ENCODE results near the gene ANKRD40.

Gene ANKRD40

DNA sequence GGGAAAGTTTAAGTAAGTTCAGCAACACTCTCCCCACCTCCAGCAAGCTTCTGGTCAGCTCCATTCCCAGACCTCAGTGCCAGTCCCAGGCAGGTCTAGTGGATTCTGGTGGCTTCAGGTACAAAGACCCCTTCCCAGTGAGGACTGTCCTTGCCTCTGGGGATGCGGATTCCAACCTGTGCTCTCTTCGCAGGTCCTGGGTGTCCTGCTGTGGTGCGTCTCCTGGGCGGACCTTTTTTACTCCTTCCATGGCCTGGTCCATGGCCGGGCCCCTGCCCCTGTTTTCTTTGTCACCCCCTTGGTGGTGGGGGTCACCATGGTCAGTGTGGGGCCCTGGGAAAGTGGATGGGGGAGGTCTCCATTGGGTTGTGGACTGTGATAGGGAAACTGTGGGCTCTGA is 51.2 kb downstream of the ANKRD40 start:
- no peak overlapping the region for H3K4me2 ChIP-seq (ENCODE audit: low read length)
- no peaks in the 10 kb centered on the region for H3F3A ChIP-seq (ENCODE audit: insufficient read depth, low read length)
- peaks cover 5% of the 10 kb centered on the region; the same call in 1 of the 2 replicates for H3K27me3 ChIP-seq (ENCODE audit: insufficient read depth, low read length)
- H4K20me1 ChIP-seq (ENCODE audit: insufficient read depth, low read length) = no peaks in the 10 kb centered on the region
- no peak overlapping the region for H2AFZ ChIP-seq (ENCODE audit: low read length)
- H3K9ac ChIP-seq (ENCODE audit: low read length) = no peak overlapping the region
- no peak overlapping the region for H3K27ac ChIP-seq (ENCODE audit: low read depth, low read length, poor library complexity, severe bottlenecking)
- H3K4me3 ChIP-seq (ENCODE audit: low read depth, low read length, poor library complexity, severe bottlenecking) = no peak overlapping the region
- H3K36me3 ChIP-seq (ENCODE audit: insufficient read depth, low read length) = no peaks in the 10 kb centered on the region
- no peak for TF ChIP-seq EZH2 (IDR thresholded peaks at IDR 0.05; ENCODE audit: borderline replicate concordance, low read length)
- TF ChIP-seq, protein P1, sequence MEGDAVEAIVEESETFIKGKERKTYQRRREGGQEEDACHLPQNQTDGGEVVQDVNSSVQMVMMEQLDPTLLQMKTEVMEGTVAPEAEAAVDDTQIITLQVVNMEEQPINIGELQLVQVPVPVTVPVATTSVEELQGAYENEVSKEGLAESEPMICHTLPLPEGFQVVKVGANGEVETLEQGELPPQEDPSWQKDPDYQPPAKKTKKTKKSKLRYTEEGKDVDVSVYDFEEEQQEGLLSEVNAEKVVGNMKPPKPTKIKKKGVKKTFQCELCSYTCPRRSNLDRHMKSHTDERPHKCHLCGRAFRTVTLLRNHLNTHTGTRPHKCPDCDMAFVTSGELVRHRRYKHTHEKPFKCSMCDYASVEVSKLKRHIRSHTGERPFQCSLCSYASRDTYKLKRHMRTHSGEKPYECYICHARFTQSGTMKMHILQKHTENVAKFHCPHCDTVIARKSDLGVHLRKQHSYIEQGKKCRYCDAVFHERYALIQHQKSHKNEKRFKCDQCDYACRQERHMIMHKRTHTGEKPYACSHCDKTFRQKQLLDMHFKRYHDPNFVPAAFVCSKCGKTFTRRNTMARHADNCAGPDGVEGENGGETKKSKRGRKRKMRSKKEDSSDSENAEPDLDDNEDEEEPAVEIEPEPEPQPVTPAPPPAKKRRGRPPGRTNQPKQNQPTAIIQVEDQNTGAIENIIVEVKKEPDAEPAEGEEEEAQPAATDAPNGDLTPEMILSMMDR (IDR thresholded peaks at IDR 0.05; ENCODE audit: low read length) = no peak
- no peaks in the 10 kb centered on the region for H3K4me1 ChIP-seq (ENCODE audit: insufficient read depth, low read length, severe bottlenecking)
- H3K9me2 ChIP-seq (ENCODE audit: low read depth, low read length) = no peaks in the 10 kb centered on the region
- H3K79me2 ChIP-seq (ENCODE audit: insufficient read depth, low read length) = no peaks in the 10 kb centered on the region
- H3K9me3 ChIP-seq (ENCODE audit: low read length) = peaks cover 5% of the 10 kb centered on the region; the same call in 1 of the 2 replicates

- no peak overlapping the region for H3K27ac ChIP-seq (ENCODE audit: low read depth, low read length, poor library complexity, severe bottlenecking)
- H3K9me3 ChIP-seq (ENCODE audit: low read length) = peaks cover 5% of the 10 kb centered on the region; the same call in 1 of the 2 replicates
- H3F3A ChIP-seq (ENCODE audit: insufficient read depth, low read length) = no peaks in the 10 kb centered on the region
- H3K4me1 ChIP-seq (ENCODE audit: insufficient read depth, low read length, severe bottlenecking) = no peaks in the 10 kb centered on the region
- no peak overlapping the region for H3K4me2 ChIP-seq (ENCODE audit: low read length)
- peaks cover 10% of the 10 kb centered on the region; the same call in 1 of the 2 replicates for H3K27me3 ChIP-seq (ENCODE audit: insufficient read depth, low read length)
- no peak overlapping the region for H3K4me3 ChIP-seq (ENCODE audit: low read depth, low read length, poor library complexity, severe bottlenecking)
- no peaks in the 10 kb centered on the region for H3K36me3 ChIP-seq (ENCODE audit: insufficient read depth, low read length)
- no peak for TF ChIP-seq EZH2 (IDR thresholded peaks at IDR 0.05; ENCODE audit: borderline replicate concordance, low read length)
- TF ChIP-seq, protein P1 (IDR thresholded peaks at IDR 0.05; ENCODE audit: low read length) = no peak
- no peaks in the 10 kb centered on the region for H4K20me1 ChIP-seq (ENCODE audit: insufficient read depth, low read length)
- no peaks in the 10 kb centered on the region for H3K79me2 ChIP-seq (ENCODE audit: insufficient read depth, low read length)
- no peaks in the 10 kb centered on the region for H3K9me2 ChIP-seq (ENCODE audit: low read depth, low read length)
- H3K9ac ChIP-seq (ENCODE audit: low read length) = no peak overlapping the region
- no peak overlapping the region for H2AFZ ChIP-seq (ENCODE audit: low read length)
These were observed 54.0 kb downstream of the ANKRD40 start for GRCh38 chr17:50653738-50654137.

GRCh38 chr17:50651661-50652060 is 56.1 kb downstream of the ANKRD40 start:
- no peaks in the 10 kb centered on the region for H4K20me1 ChIP-seq (ENCODE audit: insufficient read depth, low read length)
- H3K27me3 ChIP-seq (ENCODE audit: insufficient read depth, low read length) = peaks cover 10% of the 10 kb centered on the region; the same call in 1 of the 2 replicates
- no peaks in the 10 kb centered on the region for H3K9me2 ChIP-seq (ENCODE audit: low read depth, low read length)
- H3K36me3 ChIP-seq (ENCODE audit: insufficient read depth, low read length) = no peaks in the 10 kb centered on the region
- no peaks in the 10 kb centered on the region for H3K79me2 ChIP-seq (ENCODE audit: insufficient read depth, low read length)
- no peak overlapping the region for H3K9ac ChIP-seq (ENCODE audit: low read length)
- H3K9me3 ChIP-seq (ENCODE audit: low read length) = peaks cover 5% of the 10 kb centered on the region; the same call in 1 of the 2 replicates
- no peaks in the 10 kb centered on the region for H3K4me1 ChIP-seq (ENCODE audit: insufficient read depth, low read length, severe bottlenecking)
- H3K4me3 ChIP-seq (ENCODE audit: low read depth, low read length, poor library complexity, severe bottlenecking) = no peak overlapping the region
- TF ChIP-seq, protein P1 (IDR thresholded peaks at IDR 0.05; ENCODE audit: low read length) = no peak
- no peak for TF ChIP-seq EZH2 (IDR thresholded peaks at IDR 0.05; ENCODE audit: borderline replicate concordance, low read length)
- no peak overlapping the region for H3K4me2 ChIP-seq (ENCODE audit: low read length)
- H3F3A ChIP-seq (ENCODE audit: insufficient read depth, low read length) = no peaks in the 10 kb centered on the region
- no peak overlapping the region for H2AFZ ChIP-seq (ENCODE audit: low read length)
- no peak overlapping the region for H3K27ac ChIP-seq (ENCODE audit: low read depth, low read length, poor library complexity, severe bottlenecking)

Data from OCI-LY1 (cell line).